CD1c-positive myeloid dendritic cell (primary cell): Measurements from ENCODE around the gene HBG2.
"Not testable (repeated sequence)": the region's sequence is repeated elsewhere in the genome, so short reads cannot be mapped to it uniquely, and the experiment has no call there.

Source experiments
- DNase-seq: peaks from one replicate; pipeline ENCODE4 v3.0.0-alpha.2; 2016; ENCODE audit errors: extremely low spot score

Gene HBG2

GRCh38 chr11:5249807-5250396 is 4.7 kb downstream of the HBG2 start, which contains the start of gene HBG1:
HBG1 (minus strand) TSS chr11:5249857; CDS start chr11:5249804, 53 bp downstream.
- not testable (repeated sequence) for DNase-seq

GRCh38 chr11:5248498-5248897 is 6.1 kb downstream of the HBG2 start:
- not testable (repeated sequence) for DNase-seq

GRCh38 chr11:5247472-5248192 is 6.9 kb downstream of the HBG2 start:
- no peak for DNase-seq

- no peak for DNase-seq
Observed at GRCh38 chr11:5246772-5247471, 7.7 kb downstream of the HBG2 start.

- no peak for DNase-seq
Observed at GRCh38 chr11:5245155-5245554, 9.4 kb downstream of the HBG2 start.

- DNase-seq: no peak
Observed at GRCh38 chr11:5243816-5244180, 10.8 kb downstream of the HBG2 start.

GRCh38 chr11:5242933-5243815 is 11.4 kb downstream of the HBG2 start:
- DNase-seq: no peak

- no peak for DNase-seq
Observed at GRCh38 chr11:5242208-5242607, 12.4 kb downstream of the HBG2 start.

- DNase-seq: no peak
Observed at GRCh38 chr11:5241458-5241857, 13.1 kb downstream of the HBG2 start.

- no peak for DNase-seq
Observed at GRCh38 chr11:5240458-5240857, 14.1 kb downstream of the HBG2 start.

- no peak for DNase-seq
Observed at GRCh38 chr11:5240056-5240455, 14.5 kb downstream of the HBG2 start.

- DNase-seq: no peak
Observed at GRCh38 chr11:5239046-5239445, 15.5 kb downstream of the HBG2 start.

- DNase-seq: no peak
Observed at GRCh38 chr11:5238486-5238885, 16.1 kb downstream of the HBG2 start.

GRCh38 chr11:5237420-5237819 is 17.2 kb downstream of the HBG2 start:
- no peak for DNase-seq

GRCh38 chr11:5235364-5236095 is 19.1 kb downstream of the HBG2 start:
- DNase-seq: no peak

GRCh38 chr11:5234381-5234834 is 20.2 kb downstream of the HBG2 start, which contains the start of gene HBD:
HBD (minus strand) TSS chr11:5234483; CDS start chr11:5234433, 50 bp downstream.
- no peak for DNase-seq

GRCh38 chr11:5233307-5233706 is 21.3 kb downstream of the HBG2 start:
- no peak for DNase-seq

- no peak for DNase-seq
Observed at GRCh38 chr11:5232821-5233220, 21.8 kb downstream of the HBG2 start.

- DNase-seq: no peak
Observed at GRCh38 chr11:5232176-5232575, 22.4 kb downstream of the HBG2 start.

- DNase-seq: no peak
Observed at GRCh38 chr11:5231111-5231510, 23.5 kb downstream of the HBG2 start.

- no peak for DNase-seq
Observed at GRCh38 chr11:5230266-5230665, 24.3 kb downstream of the HBG2 start.
